ENCODE measurements around the gene LCA5.

DNA sequence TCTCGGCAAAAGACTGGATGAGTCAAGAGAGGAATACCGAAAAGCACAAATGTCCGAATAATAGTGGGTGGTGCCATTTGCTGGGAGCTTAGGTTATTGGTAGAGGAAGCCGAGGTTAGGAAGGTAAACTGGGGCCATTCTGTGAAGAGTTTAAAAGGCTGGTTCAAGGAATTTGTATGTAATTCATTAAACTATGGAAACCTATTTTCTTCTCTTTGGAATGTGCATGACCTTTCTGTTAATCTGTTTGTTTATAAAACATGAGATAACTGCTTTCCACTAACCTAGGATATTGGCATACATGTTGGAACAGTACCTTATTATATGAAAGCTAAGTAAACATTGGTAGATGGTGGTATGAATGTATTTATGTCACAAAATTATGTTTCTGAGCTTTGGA lies 71.8 kb downstream of the LCA5 start:
- TF ChIP-seq, protein P1, sequence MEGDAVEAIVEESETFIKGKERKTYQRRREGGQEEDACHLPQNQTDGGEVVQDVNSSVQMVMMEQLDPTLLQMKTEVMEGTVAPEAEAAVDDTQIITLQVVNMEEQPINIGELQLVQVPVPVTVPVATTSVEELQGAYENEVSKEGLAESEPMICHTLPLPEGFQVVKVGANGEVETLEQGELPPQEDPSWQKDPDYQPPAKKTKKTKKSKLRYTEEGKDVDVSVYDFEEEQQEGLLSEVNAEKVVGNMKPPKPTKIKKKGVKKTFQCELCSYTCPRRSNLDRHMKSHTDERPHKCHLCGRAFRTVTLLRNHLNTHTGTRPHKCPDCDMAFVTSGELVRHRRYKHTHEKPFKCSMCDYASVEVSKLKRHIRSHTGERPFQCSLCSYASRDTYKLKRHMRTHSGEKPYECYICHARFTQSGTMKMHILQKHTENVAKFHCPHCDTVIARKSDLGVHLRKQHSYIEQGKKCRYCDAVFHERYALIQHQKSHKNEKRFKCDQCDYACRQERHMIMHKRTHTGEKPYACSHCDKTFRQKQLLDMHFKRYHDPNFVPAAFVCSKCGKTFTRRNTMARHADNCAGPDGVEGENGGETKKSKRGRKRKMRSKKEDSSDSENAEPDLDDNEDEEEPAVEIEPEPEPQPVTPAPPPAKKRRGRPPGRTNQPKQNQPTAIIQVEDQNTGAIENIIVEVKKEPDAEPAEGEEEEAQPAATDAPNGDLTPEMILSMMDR (IDR thresholded peaks at IDR 0.05; ENCODE audit: low read length): no peak
- TF ChIP-seq EZH2 (IDR thresholded peaks at IDR 0.05; ENCODE audit: borderline replicate concordance, low read length): no peak
